Uterus (tissue), 4 donors: ENCODE results near the gene KASH5. TPM values are rescaled to one million over a fixed set of nuclear protein-coding genes. Genes with fewer than 3 reads are reported as not detected.

Experiments used
- DNase-seq, 2 donors: peaks; one replicate each; pipeline ENCODE4 v3.0.0-alpha.2; 2019 to 2020
- H3K27ac ChIP-seq, 2 donors: fragments of 200-600 bp; sonication (generic); 1 replicate in 1 of 2; 2 replicates in 1 of 2; pipeline ENCODE4 v1.5.1; 2016 to 2018
- H3K27me3 ChIP-seq, 2 donors: fragments of 200-600 bp; sonication (generic); one replicate each; pipeline ENCODE4 v1.5.1; 2018 to 2019; ENCODE audit warnings: control low read depth in 1 of 2
- H3K36me3 ChIP-seq, 2 donors: fragments of 200-600 bp; sonication (generic); one replicate each; pipeline ENCODE4 v1.5.1; 2019; ENCODE audit warnings: control low read depth in 1 of 2
- H3K4me1 ChIP-seq, 2 donors: fragments of 200-600 bp; sonication (generic); one replicate each; pipeline ENCODE4 v1.5.1; 2018 to 2019; ENCODE audit warnings: control low read depth in 1 of 2
- H3K4me3 ChIP-seq, 2 donors: fragments of 200-600 bp; sonication (generic); 1 replicate in 1 of 2; 2 replicates in 1 of 2; pipeline ENCODE4 v1.5.1; 2018 to 2019; ENCODE audit warnings: mild to moderate bottlenecking in 1 of 2
- H3K9me3 ChIP-seq, 2 donors: fragments of 200-600 bp; sonication (generic); one replicate each; pipeline ENCODE4 v1.5.1; 2019; ENCODE audit warnings: control low read depth in 1 of 2
- POLR2A ChIP-seq, 2 donors: fragments of 450-650 bp; IDR thresholded peaks; one replicate each; pipeline ENCODE4 v1.6.1; 2016; ENCODE audit warnings: antibody characterized with exemption in 2 of 2, mild to moderate bottlenecking in 1 of 2, moderate library complexity in 1 of 2
- intact Hi-C: fragments of 100-400 bp; cut with DNase I; formaldehyde crosslinking; loops from one replicate; pipeline ENCODE4 v1.15.1; 2023; ENCODE audit warnings: low total_unique reads
- total RNA-seq, 4 donors: library from RNA; depleted of rRNA in 3 of 4; stranded (reverse); fragments of >200 nt in 3 of 4; gene quantifications; one replicate each; pipeline versions ENCODE4 v1.1.0 to v1.2.4, GENCODE V29; 2014 to 2023
- TF ChIP-seq, protein P1 (sequence below), 4 experiments: fragments of 200-600 bp in 2 of 4; fragments of 450-650 bp in 2 of 4; sonication (generic) in 2 of 4; IDR thresholded peaks; one replicate each; pipeline ENCODE4 v1.5.1; 2016 to 2019; ENCODE audit warnings: antibody characterized with exemption in 4 of 4, mild to moderate bottlenecking in 2 of 4, moderate library complexity in 1 of 4
- donor health status: DM: yes; HTN: yes; CAD: no.

Gene KASH5
- total RNA-seq, 4 donors from 2014 or later, result 0.55 TPM; not detected in 3

DNA sequence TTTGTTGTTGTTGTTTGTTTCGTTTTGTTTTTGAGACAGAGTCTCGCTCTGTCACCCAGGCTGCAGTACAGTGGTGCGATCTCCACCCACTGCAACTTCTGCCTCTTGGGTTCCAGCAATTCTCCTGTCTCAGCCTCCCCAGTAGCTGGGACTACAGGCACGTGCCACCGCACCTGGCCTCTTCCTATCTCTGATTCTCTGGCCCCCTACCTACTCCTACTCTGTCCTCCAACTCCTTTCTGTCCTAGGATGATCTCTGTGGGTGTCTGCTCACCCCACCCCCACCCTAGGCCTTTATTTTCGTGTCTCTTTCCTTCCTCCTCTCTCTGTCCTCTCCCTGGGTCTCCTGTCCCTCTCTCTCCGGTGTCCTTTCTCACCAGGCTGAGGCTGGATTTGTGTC is 62.4 kb downstream of the KASH5 start:
- intact Hi-C loops, result no loop called here

DNA sequence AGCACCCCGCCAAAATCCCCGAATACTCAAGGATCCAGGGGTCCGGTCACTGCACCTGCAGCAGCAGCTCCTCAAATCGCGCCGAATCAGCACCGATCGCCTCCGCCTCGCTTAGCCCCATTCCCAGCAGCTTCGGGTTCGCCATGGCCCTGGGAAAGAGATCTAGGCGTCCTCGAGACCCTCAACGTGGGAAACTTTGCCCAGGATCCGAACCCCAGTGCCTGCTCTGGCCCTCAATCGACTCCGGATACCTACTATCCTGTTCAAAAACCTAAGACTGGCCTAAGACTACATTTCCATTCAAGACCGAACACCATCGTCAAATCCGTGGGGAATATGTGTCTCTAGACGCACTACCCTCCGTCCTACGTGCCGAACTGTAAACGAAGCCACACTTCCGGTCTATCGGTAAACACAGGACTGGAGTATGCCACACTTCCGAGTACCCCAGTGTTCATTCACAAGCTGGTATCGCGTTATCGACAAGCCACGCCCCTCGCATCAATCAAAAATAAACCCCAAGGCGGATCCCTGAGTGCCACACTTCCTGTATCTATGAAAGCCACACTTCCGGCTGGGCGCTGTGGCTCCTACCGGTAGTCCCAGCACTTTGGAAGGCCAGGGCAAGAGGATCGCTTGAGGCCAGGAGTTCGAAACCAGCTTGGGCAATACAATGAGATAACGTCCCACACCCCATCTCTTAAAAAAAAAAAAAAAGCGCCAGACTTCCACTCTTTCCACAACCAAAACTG is 63.6 kb downstream of the KASH5 start, which contains the start of gene PIH1D1:
PIH1D1 (minus strand) TSS at position 385 of the 752 bp plus-strand sequence; CDS start at position 145, 240 bp downstream.
- Histone ChIP-seq H3K36me3 (no peaks in the 10 kb centered on the region), H3K27me3 (no peaks in the 10 kb centered on the region), H3K9me3 (no peaks in the 10 kb centered on the region), H3K27ac (peak within 1 kb of the TSS; percentile 93 to 99), H3K4me3 (peak within 1 kb of the TSS; percentile 84 to 96), H3K4me1 (peaks cover under 1 to 5% of the 10 kb centered on the region in 2 donors)
- TF ChIP-seq, protein P1, sequence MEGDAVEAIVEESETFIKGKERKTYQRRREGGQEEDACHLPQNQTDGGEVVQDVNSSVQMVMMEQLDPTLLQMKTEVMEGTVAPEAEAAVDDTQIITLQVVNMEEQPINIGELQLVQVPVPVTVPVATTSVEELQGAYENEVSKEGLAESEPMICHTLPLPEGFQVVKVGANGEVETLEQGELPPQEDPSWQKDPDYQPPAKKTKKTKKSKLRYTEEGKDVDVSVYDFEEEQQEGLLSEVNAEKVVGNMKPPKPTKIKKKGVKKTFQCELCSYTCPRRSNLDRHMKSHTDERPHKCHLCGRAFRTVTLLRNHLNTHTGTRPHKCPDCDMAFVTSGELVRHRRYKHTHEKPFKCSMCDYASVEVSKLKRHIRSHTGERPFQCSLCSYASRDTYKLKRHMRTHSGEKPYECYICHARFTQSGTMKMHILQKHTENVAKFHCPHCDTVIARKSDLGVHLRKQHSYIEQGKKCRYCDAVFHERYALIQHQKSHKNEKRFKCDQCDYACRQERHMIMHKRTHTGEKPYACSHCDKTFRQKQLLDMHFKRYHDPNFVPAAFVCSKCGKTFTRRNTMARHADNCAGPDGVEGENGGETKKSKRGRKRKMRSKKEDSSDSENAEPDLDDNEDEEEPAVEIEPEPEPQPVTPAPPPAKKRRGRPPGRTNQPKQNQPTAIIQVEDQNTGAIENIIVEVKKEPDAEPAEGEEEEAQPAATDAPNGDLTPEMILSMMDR (IDR thresholded peaks at IDR 0.05), result peak in 3 of 4 experiments; percentile 15 to 29 (median 26)
- peak; percentile 40 to 43 for TF ChIP-seq POLR2A (IDR thresholded peaks at IDR 0.05)
- DNase-seq, result peak; percentile 96 to 99
- intact Hi-C loops, result no loop called here

More for the DNA sequence above, 62.4 kb downstream of the KASH5 start:
- Histone ChIP-seq H3K36me3 (no peaks in the 10 kb centered on the region), H3K27ac (peak overlapping the region in 1 of 2 donors; percentile 99), H3K4me1 (peaks cover 0 to 5% of the 10 kb centered on the region in 2 donors), H3K27me3 (no peaks in the 10 kb centered on the region), H3K9me3 (no peaks in the 10 kb centered on the region), H3K4me3 (no peak overlapping the region)
- DNase-seq, result no peak
- no peak for TF ChIP-seq POLR2A (IDR thresholded peaks at IDR 0.05)
- TF ChIP-seq, protein P1 (IDR thresholded peaks at IDR 0.05), result no peak

DNA sequence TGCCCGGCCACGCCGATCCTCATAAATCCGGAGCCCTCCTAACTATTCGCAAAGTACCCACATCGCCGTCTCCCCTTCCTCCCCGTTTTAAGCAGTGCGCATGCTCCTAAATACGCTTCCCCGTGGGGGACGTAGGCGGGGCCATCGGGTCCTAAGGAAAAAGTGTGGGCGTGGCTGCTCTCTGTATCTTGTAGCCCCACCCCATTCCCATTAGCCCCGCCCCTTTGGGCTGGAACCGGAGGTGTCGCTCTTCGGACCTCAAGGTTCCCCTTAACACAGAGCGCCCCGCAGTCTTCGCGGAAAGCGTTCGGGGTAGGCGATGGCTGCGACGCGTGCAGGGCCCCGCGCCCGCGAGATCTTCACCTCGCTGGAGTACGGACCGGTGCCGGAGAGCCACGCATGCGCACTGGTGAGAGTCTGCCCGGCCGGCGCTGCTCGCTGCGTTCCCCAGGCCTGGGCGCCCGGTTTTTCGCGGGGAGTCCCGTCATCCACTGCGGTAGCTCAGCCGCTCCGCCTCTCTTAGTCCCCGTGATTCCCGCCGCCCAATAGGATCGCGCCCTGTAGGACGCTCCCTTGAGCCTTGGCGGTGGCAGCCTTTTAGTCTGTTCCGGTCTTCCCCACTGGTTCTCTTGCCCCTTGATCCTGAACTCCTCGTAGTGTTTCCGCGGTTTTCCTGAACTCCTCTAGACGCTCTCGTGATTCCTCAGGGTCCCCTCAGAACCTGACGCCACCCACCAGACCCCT is 65.1 kb downstream of the KASH5 start, which contains the start of gene ALDH16A1:
ALDH16A1 (plus strand) TSS at position 213 of the 744 bp plus-strand sequence; CDS start at position 320, 107 bp downstream.
- peaks cover 2 to 5% of the 10 kb centered on the region in 2 donors for H3K4me1 ChIP-seq
- no peaks in the 10 kb centered on the region for H3K27me3 ChIP-seq
- H3K4me3 ChIP-seq, result peak within 1 kb of the TSS; percentile 84 to 96
- peak; percentile 98 for DNase-seq
- H3K27ac ChIP-seq, result peak within 1 kb of the TSS; percentile 93 to 99
- H3K9me3 ChIP-seq, result no peaks in the 10 kb centered on the region
- intact Hi-C loops, result no loop called here
- no peaks in the 10 kb centered on the region for H3K36me3 ChIP-seq
- TF ChIP-seq, protein P1 (IDR thresholded peaks at IDR 0.05), result peak in 1 of 4 experiments; percentile 3
- TF ChIP-seq POLR2A (IDR thresholded peaks at IDR 0.05), result peak; percentile 63 to 91

DNA sequence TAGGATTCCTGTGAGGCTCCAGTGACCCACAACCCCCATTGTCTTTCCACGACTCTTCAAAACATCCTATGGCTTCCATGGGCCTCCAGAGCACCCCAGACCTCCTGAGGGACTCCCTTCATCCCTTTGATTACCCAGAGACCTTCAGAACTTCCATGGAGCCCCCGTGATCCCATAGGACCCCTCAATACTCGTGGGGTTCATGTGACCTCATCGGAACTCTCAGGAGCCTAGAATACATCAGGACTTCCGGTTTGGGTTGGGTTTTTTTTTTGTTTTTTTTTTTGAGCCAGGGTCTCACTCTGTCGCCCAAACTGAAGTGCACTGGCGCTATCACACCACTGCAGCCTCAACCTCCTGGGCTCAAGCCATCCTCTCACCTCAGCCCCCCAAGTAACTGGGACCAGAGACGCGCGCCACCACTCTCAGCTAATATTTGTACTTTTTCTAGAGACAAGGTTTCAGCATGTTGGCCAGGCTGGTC is 65.8 kb downstream of the KASH5 start:
- DNase-seq, result no peak
- Histone ChIP-seq H3K36me3 (no peaks in the 10 kb centered on the region), H3K27me3 (no peaks in the 10 kb centered on the region), H3K27ac (peak overlapping the region; percentile 93 to 99), H3K4me3 (peak overlapping the region; percentile 52 to 53), H3K4me1 (peaks cover 2 to 5% of the 10 kb centered on the region in 2 donors), H3K9me3 (no peaks in the 10 kb centered on the region)
- intact Hi-C loops, result no loop called here
- TF ChIP-seq POLR2A (IDR thresholded peaks at IDR 0.05), result no peak
- TF ChIP-seq, protein P1 (IDR thresholded peaks at IDR 0.05), result no peak
